Hepatocyte (in vitro differentiated cells): ENCODE data around the gene HJURP. TPM values are rescaled to one million over a fixed set of nuclear protein-coding genes. Genes with fewer than 3 reads are reported as not detected.

Experiments used
- DNase-seq: peaks from one replicate; pipeline ENCODE4 v3.0.0-alpha.2; 2016; ENCODE audit warnings: low spot score
- H2AFZ ChIP-seq: fragments of 200-600 bp; sonication (generic); 2 replicates; pipeline ENCODE4 v1.6.0; 2016; ENCODE audit warnings: antibody characterized with exemption, mild to moderate bottlenecking
- H3K27ac ChIP-seq: fragments of 200-600 bp; sonication (generic); 2 replicates; pipeline ENCODE4 v1.5.1; 2016; ENCODE audit warnings: mild to moderate bottlenecking
- H3K27me3 ChIP-seq: fragments of 200-600 bp; sonication (generic); 2 replicates; pipeline ENCODE4 v1.6.1; 2016
- H3K36me3 ChIP-seq: fragments of 200-600 bp; sonication (generic); replicated peaks from 2 replicates; pipeline ENCODE4 v1.5.1; 2016; ENCODE audit warnings: low read depth; ENCODE audit not compliant: insufficient read depth
- H3K4me1 ChIP-seq: fragments of 200-600 bp; sonication (generic); 2 replicates; pipeline ENCODE4 v1.5.1; 2016; ENCODE audit warnings: mild to moderate bottlenecking, moderate library complexity; ENCODE audit not compliant: insufficient read depth
- H3K4me2 ChIP-seq: fragments of 200-600 bp; sonication (generic); 2 replicates; pipeline ENCODE4 v1.6.0; 2016
- H3K4me3 ChIP-seq: fragments of 200-600 bp; sonication (generic); 2 replicates; pipeline ENCODE4 v1.5.1; 2016; ENCODE audit warnings: mild to moderate bottlenecking
- H3K79me2 ChIP-seq: fragments of 200-600 bp; sonication (generic); 2 replicates; pipeline ENCODE4 v1.6.0; 2017; ENCODE audit warnings: mild to moderate bottlenecking
- H3K9me2 ChIP-seq: fragments of 200-600 bp; sonication (generic); replicated peaks from 2 replicates; pipeline ENCODE4 v1.6.0; 2017; ENCODE audit warnings: mild to moderate bottlenecking; ENCODE audit not compliant: insufficient read depth
- H3K9me3 ChIP-seq: fragments of 200-600 bp; sonication (generic); 2 replicates; pipeline ENCODE4 v1.5.1; 2016; ENCODE audit warnings: low read depth, mild to moderate bottlenecking
- H4K20me1 ChIP-seq: fragments of 200-600 bp; sonication (generic); 2 replicates; pipeline ENCODE4 v1.6.0; 2016; ENCODE audit warnings: mild to moderate bottlenecking; ENCODE audit not compliant: insufficient read depth, poor library complexity, severe bottlenecking
- CTCF ChIP-seq: fragments of 200-600 bp; sonication (generic); IDR thresholded peaks from 2 replicates; pipeline ENCODE4 v1.5.1; 2016; ENCODE audit warnings: antibody characterized with exemption, mild to moderate bottlenecking; ENCODE audit not compliant: poor library complexity
- EZH2 ChIP-seq: fragments of 200-600 bp; sonication (generic); IDR thresholded peaks from 2 replicates; pipeline ENCODE4 v1.6.1; 2016; ENCODE audit warnings: antibody characterized with exemption, mild to moderate bottlenecking, borderline replicate concordance
- EZH2phosphoT487 ChIP-seq: fragments of 200-600 bp; sonication (generic); IDR thresholded peaks from one replicate; pipeline ENCODE4 v1.6.1; 2018; ENCODE audit warnings: antibody characterized with exemption, mild to moderate bottlenecking, low read depth, moderate library complexity; ENCODE audit not compliant: unreplicated experiment, severe bottlenecking
- WGBS: methylation state at CpG from one replicate; pipeline ENCODE4 v1.1.6; 2016; ENCODE audit warnings: low lambda C conversion rate; ENCODE audit errors: missing lambda C conversion rate; 5-methylcytosine and 5-hydroxymethylcytosine counted together
- polyA plus RNA-seq: library from polyadenylated mRNA; unstranded; fragments of >200 nt; fragmentation: Nextera tagmentation; extraction: Ambion mirVana; gene quantifications from 2 replicates; pipeline ENCODE4 v1.2.1, GENCODE V29; 2016
- total RNA-seq: library from RNA; depleted of rRNA; stranded (reverse); fragments of >200 nt; gene quantifications from 2 replicates; pipeline ENCODE4 v1.2.3, GENCODE V29; 2014

Gene HJURP
- total and polyA plus RNA-seq, 2 experiments from 2014 or later, result 2.7 to 5.0 TPM

- Histone ChIP-seq H3K4me1 (no peaks in the 10 kb centered on the region), H3K9me2 (no peaks in the 10 kb centered on the region), H3K4me2 (no peak overlapping the region), H2AFZ (no peak overlapping the region), H3K4me3 (no peak overlapping the region), H4K20me1 (no peaks in the 10 kb centered on the region), H3K79me2 (no peaks in the 10 kb centered on the region), H3K9me3 (no peaks in the 10 kb centered on the region), H3K36me3 (no peaks in the 10 kb centered on the region), H3K27ac (no peak overlapping the region), H3K27me3 (no peaks in the 10 kb centered on the region)
- 92% methylated on average over 7 of the region's 7 CpGs for WGBS
- TF ChIP-seq EZH2 (no peak), CTCF (no peak), EZH2phosphoT487 (no peak)
- no peak for DNase-seq
Measured at GRCh38 chr2:233789554-233789953, 64.8 kb downstream of the HJURP start.

Other genes starting within 250 kb of the HJURP start
- gene UGT1A8, start 236.9 kb downstream of the HJURP start, total RNA-seq, result 0.08 and 0.10 TPM in 2 replicates
- gene UGT1A8, start 236.9 kb downstream of the HJURP start, polyA plus RNA-seq, result not detected in 2 replicates
- not detected in 2 replicates for gene UGT1A10, start 218.1 kb downstream of the HJURP start, total RNA-seq
- gene UGT1A10, start 218.1 kb downstream of the HJURP start, polyA plus RNA-seq, result not detected in 2 replicates
- 9.6 and 9.8 TPM in 2 replicates for gene UGT1A9, start 182.6 kb downstream of the HJURP start, total RNA-seq
- gene UGT1A9, start 182.6 kb downstream of the HJURP start, polyA plus RNA-seq, result 2.1 and 12.6 TPM in 2 replicates
- 0.07 TPM in 1 of 2 replicates, not detected in the other for gene UGT1A7, start 172.6 kb downstream of the HJURP start, total RNA-seq
- gene UGT1A7, start 172.6 kb downstream of the HJURP start, polyA plus RNA-seq, result not detected in 2 replicates
- 3.4 and 3.6 TPM in 2 replicates for gene UGT1A6, start 161.6 kb downstream of the HJURP start, total RNA-seq
- 0.64 and 0.77 TPM in 2 replicates for gene UGT1A6, start 161.6 kb downstream of the HJURP start, polyA plus RNA-seq
- gene UGT1A5, start 141.6 kb downstream of the HJURP start, total RNA-seq, result not detected in 2 replicates
- not detected in 2 replicates for gene UGT1A5, start 141.6 kb downstream of the HJURP start, polyA plus RNA-seq
- not detected in 2 replicates for gene UGT1A4, start 135.8 kb downstream of the HJURP start, total RNA-seq
- not detected in 2 replicates for gene UGT1A4, start 135.8 kb downstream of the HJURP start, polyA plus RNA-seq
- not detected in 2 replicates for gene UGT1A3, start 125.5 kb downstream of the HJURP start, total RNA-seq
- not detected in 2 replicates for gene UGT1A3, start 125.5 kb downstream of the HJURP start, polyA plus RNA-seq
- gene UGT1A1, start 94.3 kb downstream of the HJURP start, total RNA-seq, result 0.53 and 0.60 TPM in 2 replicates
- gene UGT1A1, start 94.3 kb downstream of the HJURP start, polyA plus RNA-seq, result 0.51 and 0.91 TPM in 2 replicates
- gene MROH2A, start 76.2 kb downstream of the HJURP start, total RNA-seq, result not detected in 2 replicates
- gene MROH2A, start 76.2 kb downstream of the HJURP start, polyA plus RNA-seq, result not detected in 2 replicates
- 0.33 and 0.84 TPM in 2 replicates for gene TRPM8, start 62.8 kb upstream of the HJURP start, total RNA-seq
- 0.16 and 0.33 TPM in 2 replicates for gene TRPM8, start 62.8 kb upstream of the HJURP start, polyA plus RNA-seq
- 75.5 and 78.5 TPM in 2 replicates for gene SPP2, start 196.2 kb upstream of the HJURP start, total RNA-seq
- gene SPP2, start 196.2 kb upstream of the HJURP start, polyA plus RNA-seq, result 26.1 and 71.4 TPM in 2 replicates